ENCODE data around the gene GALNT18. TPM values are rescaled to one million over a fixed set of nuclear protein-coding genes. Genes with fewer than 3 reads are reported as not detected.

Gene GALNT18
- total RNA-seq, 2 experiments from 2014 or later = 6.8 to 7.4 TPM

DNA sequence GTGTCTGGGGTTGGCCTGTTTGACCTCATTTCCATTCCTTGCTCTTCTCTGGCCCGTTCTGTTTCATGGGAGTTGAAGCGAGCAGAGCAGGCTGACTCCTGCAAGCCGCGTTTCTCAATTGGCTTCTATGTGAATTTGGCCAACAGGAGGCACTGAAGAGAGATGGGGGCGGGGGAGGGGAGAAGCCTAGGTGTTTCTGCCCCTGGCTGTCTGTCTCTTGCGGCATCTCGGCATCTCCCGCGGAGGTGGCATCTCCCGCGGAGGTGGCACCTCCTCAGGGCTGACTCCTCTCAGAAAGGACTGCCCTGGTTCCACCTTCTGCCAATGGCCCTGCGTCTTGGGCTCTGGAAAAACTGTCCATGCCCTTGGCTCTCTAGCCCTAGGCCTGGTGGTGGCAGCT lies 143.1 kb downstream of the GALNT18 start:
- H3K36me3 Mint-ChIP-seq (ENCODE audit: low read depth) = no peaks in the 10 kb centered on the region
- no peak overlapping the region for H3K4me3 Mint-ChIP-seq
- H3K27me3 Mint-ChIP-seq = peaks cover 2% of the 10 kb centered on the region
- CTCF ChIA-PET = no interaction called here
- H3K9me3 Mint-ChIP-seq = no peaks in the 10 kb centered on the region
- ATAC-seq (no peak), DNase-seq (no peak)
- H3K27ac Mint-ChIP-seq = no peak overlapping the region
- no peaks in the 10 kb centered on the region for H3K4me1 Mint-ChIP-seq (ENCODE audit: low read depth)
- POLR2A ChIA-PET = no interaction called here
- TF ChIP-seq, protein P1, sequence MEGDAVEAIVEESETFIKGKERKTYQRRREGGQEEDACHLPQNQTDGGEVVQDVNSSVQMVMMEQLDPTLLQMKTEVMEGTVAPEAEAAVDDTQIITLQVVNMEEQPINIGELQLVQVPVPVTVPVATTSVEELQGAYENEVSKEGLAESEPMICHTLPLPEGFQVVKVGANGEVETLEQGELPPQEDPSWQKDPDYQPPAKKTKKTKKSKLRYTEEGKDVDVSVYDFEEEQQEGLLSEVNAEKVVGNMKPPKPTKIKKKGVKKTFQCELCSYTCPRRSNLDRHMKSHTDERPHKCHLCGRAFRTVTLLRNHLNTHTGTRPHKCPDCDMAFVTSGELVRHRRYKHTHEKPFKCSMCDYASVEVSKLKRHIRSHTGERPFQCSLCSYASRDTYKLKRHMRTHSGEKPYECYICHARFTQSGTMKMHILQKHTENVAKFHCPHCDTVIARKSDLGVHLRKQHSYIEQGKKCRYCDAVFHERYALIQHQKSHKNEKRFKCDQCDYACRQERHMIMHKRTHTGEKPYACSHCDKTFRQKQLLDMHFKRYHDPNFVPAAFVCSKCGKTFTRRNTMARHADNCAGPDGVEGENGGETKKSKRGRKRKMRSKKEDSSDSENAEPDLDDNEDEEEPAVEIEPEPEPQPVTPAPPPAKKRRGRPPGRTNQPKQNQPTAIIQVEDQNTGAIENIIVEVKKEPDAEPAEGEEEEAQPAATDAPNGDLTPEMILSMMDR (IDR thresholded peaks at IDR 0.05) = no peak
- intact Hi-C loops (cut with micrococcal nuclease) = no loop called here

DNA sequence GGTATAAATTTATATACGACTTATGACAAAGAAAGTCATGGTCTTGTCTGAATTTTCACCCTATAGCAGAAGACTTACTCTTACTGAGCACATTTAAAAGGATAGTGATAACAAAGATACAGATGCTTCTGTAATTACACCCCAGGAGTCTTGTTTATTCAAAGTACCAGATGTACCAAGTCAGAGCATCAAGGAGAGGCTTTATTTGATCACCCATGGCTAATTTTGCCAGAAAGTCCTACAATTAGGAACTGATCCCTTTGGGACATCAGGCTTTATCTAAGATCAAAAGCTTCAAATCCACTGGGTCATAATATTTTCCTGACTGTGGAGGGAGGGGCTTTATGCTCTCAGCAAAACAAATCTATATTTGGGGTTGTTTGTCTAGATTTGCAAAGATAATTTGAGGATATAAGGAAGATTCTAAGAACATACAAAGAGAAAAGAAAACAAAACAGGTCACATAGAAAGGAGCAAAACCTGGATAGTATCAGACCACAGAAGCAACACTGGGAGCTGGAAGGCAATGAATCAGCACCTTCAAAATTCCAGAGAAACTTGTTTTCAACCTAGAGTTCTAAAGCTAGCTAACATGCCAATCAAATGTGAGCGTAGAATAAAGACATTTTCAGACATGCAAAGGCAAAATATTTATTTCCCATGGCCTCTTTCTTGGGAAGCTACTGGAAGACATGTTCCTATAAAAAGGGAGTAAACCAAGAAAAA lies 143.9 kb downstream of the GALNT18 start:
- H3K4me3 Mint-ChIP-seq = no peak overlapping the region
- ChIA-PET POLR2A (no interaction called here), CTCF (interaction anchor here (1.5 kb wide), 1 partner anchor 450 kb away, joined by 3 read pairs; no protein-coding TSS in a partner anchor)
- TF ChIP-seq, protein P1 (IDR thresholded peaks at IDR 0.05) = no peak
- intact Hi-C loops (cut with micrococcal nuclease) = no loop called here
- ATAC-seq = no peak
- no peaks in the 10 kb centered on the region for H3K4me1 Mint-ChIP-seq (ENCODE audit: low read depth)
- no peaks in the 10 kb centered on the region for H3K36me3 Mint-ChIP-seq (ENCODE audit: low read depth)
- no peak for DNase-seq
- H3K27me3 Mint-ChIP-seq = peaks cover 2% of the 10 kb centered on the region
- H3K27ac Mint-ChIP-seq = no peak overlapping the region
- H3K9me3 Mint-ChIP-seq = no peaks in the 10 kb centered on the region

DNA sequence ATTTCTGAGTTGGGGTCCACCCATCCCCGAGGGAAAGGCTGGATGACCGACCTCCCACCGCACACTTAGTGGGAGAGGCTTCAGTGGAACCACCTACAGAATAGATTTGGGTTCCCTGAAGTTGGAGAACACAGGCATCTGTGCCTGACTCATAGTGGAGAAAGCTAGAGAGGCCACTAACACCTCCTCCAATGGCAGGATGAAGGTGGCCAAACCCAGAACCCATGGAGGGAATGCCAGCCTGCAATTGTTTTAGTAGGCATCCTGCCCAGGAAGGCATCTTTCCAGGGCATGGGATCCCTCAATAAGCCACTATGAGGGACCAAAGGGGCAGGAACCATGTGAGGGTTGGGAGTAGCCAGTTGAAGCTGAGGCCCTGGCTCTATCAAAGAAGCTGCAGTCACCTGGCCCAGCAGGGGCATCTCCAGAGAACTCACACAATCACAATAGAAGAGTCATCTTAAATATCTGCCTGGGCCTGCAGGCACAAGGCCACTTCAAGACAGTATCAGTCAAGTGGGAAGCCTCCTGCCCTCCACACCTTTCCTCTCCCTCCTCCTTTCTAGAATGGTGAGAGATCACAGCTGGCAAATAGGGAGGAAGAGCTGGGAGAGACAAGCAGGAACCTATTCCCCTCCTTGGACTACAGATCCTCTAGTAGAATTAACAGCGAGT lies 144.7 kb downstream of the GALNT18 start:
- H3K27ac Mint-ChIP-seq = no peak overlapping the region
- ChIA-PET POLR2A (no interaction called here), CTCF (interaction anchor here (1.5 kb wide), 1 partner anchor 449 kb away, joined by 3 read pairs; no protein-coding TSS in a partner anchor)
- TF ChIP-seq, protein P1 (IDR thresholded peaks at IDR 0.05) = no peak
- H3K4me3 Mint-ChIP-seq = no peak overlapping the region
- peaks cover 2% of the 10 kb centered on the region for H3K27me3 Mint-ChIP-seq
- ATAC-seq = no peak
- H3K9me3 Mint-ChIP-seq = no peaks in the 10 kb centered on the region
- H3K4me1 Mint-ChIP-seq (ENCODE audit: low read depth) = no peaks in the 10 kb centered on the region
- intact Hi-C loops (cut with micrococcal nuclease) = no loop called here
- DNase-seq = no peak
- no peaks in the 10 kb centered on the region for H3K36me3 Mint-ChIP-seq (ENCODE audit: low read depth)

DNA sequence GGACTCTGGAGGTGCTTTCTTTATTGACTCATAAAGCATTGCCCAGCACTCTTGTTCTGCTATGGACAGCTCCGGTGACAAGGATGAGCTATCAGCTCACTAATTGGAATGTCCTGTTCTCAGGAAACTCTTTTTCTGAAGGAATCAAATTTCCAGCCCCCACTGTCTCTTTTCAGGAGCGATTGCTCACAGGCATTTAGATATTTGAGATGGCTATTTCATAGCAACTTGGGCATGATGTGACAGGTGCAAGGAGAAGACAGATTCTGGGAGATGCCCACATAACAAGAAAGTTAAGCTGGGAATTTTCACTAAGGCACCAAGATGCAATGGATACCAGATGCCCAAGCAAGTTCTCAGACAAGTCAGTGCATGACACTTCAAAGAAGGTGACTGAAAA lies 145.3 kb downstream of the GALNT18 start:
- no peak overlapping the region for H3K4me3 Mint-ChIP-seq
- H3K9me3 Mint-ChIP-seq = no peaks in the 10 kb centered on the region
- CTCF ChIA-PET = interaction anchor here (1.5 kb wide), 1 partner anchor 449 kb away, joined by 3 read pairs; no protein-coding TSS in a partner anchor
- TF ChIP-seq, protein P1 (IDR thresholded peaks at IDR 0.05) = no peak
- H3K27me3 Mint-ChIP-seq = peaks cover 2% of the 10 kb centered on the region
- intact Hi-C loops (cut with micrococcal nuclease) = no loop called here
- DNase-seq = no peak
- POLR2A ChIA-PET = no interaction called here
- H3K27ac Mint-ChIP-seq = no peak overlapping the region
- ATAC-seq = no peak
- no peaks in the 10 kb centered on the region for H3K36me3 Mint-ChIP-seq (ENCODE audit: low read depth)
- no peaks in the 10 kb centered on the region for H3K4me1 Mint-ChIP-seq (ENCODE audit: low read depth)

DNA sequence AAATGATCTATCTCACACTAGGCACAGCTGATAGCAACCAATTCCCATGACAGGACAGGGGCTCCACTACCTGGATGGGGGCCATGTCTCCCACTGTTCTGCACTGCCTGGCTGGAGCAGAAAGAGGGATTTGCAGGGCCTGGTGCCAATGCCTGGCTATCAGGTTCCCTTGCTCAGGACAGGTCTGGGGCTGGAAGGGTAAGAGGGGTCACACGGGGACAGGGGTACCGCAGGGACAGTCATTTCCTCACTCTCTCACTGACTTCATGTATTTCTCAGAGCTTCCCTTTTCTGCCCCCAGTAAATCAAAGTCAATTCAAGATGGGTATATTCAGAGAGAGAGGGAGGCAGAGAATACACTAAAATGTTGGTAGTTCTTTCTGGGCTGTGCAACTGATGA lies 149.7 kb downstream of the GALNT18 start:
- ChIA-PET CTCF (no interaction called here), POLR2A (no interaction called here)
- intact Hi-C loops (cut with micrococcal nuclease) = no loop called here
- no peak overlapping the region for H3K4me3 Mint-ChIP-seq
- DNase-seq (no peak), ATAC-seq (no peak)
- no peaks in the 10 kb centered on the region for H3K4me1 Mint-ChIP-seq (ENCODE audit: low read depth)
- H3K9me3 Mint-ChIP-seq = no peaks in the 10 kb centered on the region
- TF ChIP-seq, protein P1 (IDR thresholded peaks at IDR 0.05) = no peak
- no peaks in the 10 kb centered on the region for H3K36me3 Mint-ChIP-seq (ENCODE audit: low read depth)
- peaks cover 2% of the 10 kb centered on the region for H3K27me3 Mint-ChIP-seq
- no peak overlapping the region for H3K27ac Mint-ChIP-seq
